NCI-H524 (cell line): ENCODE data around the gene CENPW.

Experiments
- DNase-seq, 2 experiments: peaks; one replicate each; lab custom pipeline; 2025; lab: John Stamatoyannopoulos, UW

The CENPW gene

GRCh38 chr6:126374372-126374771 is 34.5 kb downstream of the CENPW start:
- no peak for DNase-seq

- DNase-seq, result no peak
Measured at GRCh38 chr6:126376682-126377081, 36.8 kb downstream of the CENPW start.

GRCh38 chr6:126377594-126378153 is 37.8 kb downstream of the CENPW start:
- no peak for DNase-seq

GRCh38 chr6:126380072-126380583 is 40.2 kb downstream of the CENPW start:
- no peak for DNase-seq

GRCh38 chr6:126381498-126381897 is 41.6 kb downstream of the CENPW start:
- no peak for DNase-seq

GRCh38 chr6:126383203-126383602 is 43.3 kb downstream of the CENPW start:
- no peak for DNase-seq

- no peak for DNase-seq
Measured at GRCh38 chr6:126385536-126385935, 45.6 kb downstream of the CENPW start.

- no peak for DNase-seq
Measured at GRCh38 chr6:126388104-126388598, 48.2 kb downstream of the CENPW start.

- DNase-seq, result no peak
Measured at GRCh38 chr6:126396131-126396530, 56.2 kb downstream of the CENPW start.
